ENCODE data around the gene EOGT.

The EOGT gene

GRCh38 chr3:68953816-68954444, 59.6 kb downstream of the EOGT start:
- no peak for DNase-seq

GRCh38 chr3:68945225-68945624, 68.3 kb downstream of the EOGT start:
- no peak for DNase-seq

GRCh38 chr3:68943753-68944500, 69.6 kb downstream of the EOGT start:
- DNase-seq: no peak

- DNase-seq: no peak
Observed at GRCh38 chr3:68941055-68941454, 72.4 kb downstream of the EOGT start.

GRCh38 chr3:68936856-68937255, 76.6 kb downstream of the EOGT start:
- no peak for DNase-seq

GRCh38 chr3:68935778-68936177, 77.7 kb downstream of the EOGT start:
- no peak for DNase-seq

GRCh38 chr3:68931406-68932149, 81.9 kb downstream of the EOGT start:
- DNase-seq: no peak
